ENCODE measurements around the gene RGL1.
A peak's percentile ranks its signal among the peaks of the same experiment; 100 is the strongest.

Gene RGL1

GRCh38 chr1:183926983-183927382, 122.1 kb downstream of the RGL1 start:
- DNase-seq, result no peak

- DNase-seq, result no peak
Observed at GRCh38 chr1:183931646-183932271, 126.8 kb downstream of the RGL1 start.

GRCh38 chr1:183932412-183932811, 127.5 kb downstream of the RGL1 start:
- DNase-seq, result no peak

GRCh38 chr1:183933528-183934179, 128.7 kb downstream of the RGL1 start:
- DNase-seq, result no peak

GRCh38 chr1:183934314-183934713, 129.4 kb downstream of the RGL1 start:
- no peak for DNase-seq

- DNase-seq, result no peak
Observed at GRCh38 chr1:183936009-183936408, 131.1 kb downstream of the RGL1 start.

GRCh38 chr1:183936791-183937190, 131.9 kb downstream of the RGL1 start:
- DNase-seq, result no peak

GRCh38 chr1:183937611-183938010, 132.7 kb downstream of the RGL1 start:
- no peak for DNase-seq

- no peak for DNase-seq
Observed at GRCh38 chr1:183941001-183941400, 136.1 kb downstream of the RGL1 start.

- DNase-seq, result no peak
Observed at GRCh38 chr1:183942933-183943693, 138.2 kb downstream of the RGL1 start.

- DNase-seq, result no peak
Observed at GRCh38 chr1:183945428-183946319, 140.8 kb downstream of the RGL1 start.

GRCh38 chr1:183946320-183946613, 141.3 kb downstream of the RGL1 start:
- DNase-seq, result no peak

- DNase-seq, result no peak
Observed at GRCh38 chr1:183947988-183948387, 143.1 kb downstream of the RGL1 start.

GRCh38 chr1:183952101-183952500, 147.2 kb downstream of the RGL1 start:
- no peak for DNase-seq

GRCh38 chr1:183953031-183953430, 148.1 kb downstream of the RGL1 start:
- no peak for DNase-seq

GRCh38 chr1:183954496-183954895, 149.6 kb downstream of the RGL1 start:
- DNase-seq, result no peak

GRCh38 chr1:183956559-183957188, 151.8 kb downstream of the RGL1 start:
- peak; percentile 36 for DNase-seq

- no peak for DNase-seq
Observed at GRCh38 chr1:183957216-183957830, 152.4 kb downstream of the RGL1 start.

- no peak for DNase-seq
Observed at GRCh38 chr1:183958958-183959357, 154.0 kb downstream of the RGL1 start.

GRCh38 chr1:183961132-183961531, 156.2 kb downstream of the RGL1 start:
- DNase-seq, result no peak

- no peak for DNase-seq
Observed at GRCh38 chr1:183962903-183963302, 158.0 kb downstream of the RGL1 start.

- no peak for DNase-seq
Observed at GRCh38 chr1:183965726-183966125, 160.8 kb downstream of the RGL1 start.
